ENCODE data around the gene IL3.

Gene IL3, protein sequence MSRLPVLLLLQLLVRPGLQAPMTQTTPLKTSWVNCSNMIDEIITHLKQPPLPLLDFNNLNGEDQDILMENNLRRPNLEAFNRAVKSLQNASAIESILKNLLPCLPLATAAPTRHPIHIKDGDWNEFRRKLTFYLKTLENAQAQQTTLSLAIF

DNA sequence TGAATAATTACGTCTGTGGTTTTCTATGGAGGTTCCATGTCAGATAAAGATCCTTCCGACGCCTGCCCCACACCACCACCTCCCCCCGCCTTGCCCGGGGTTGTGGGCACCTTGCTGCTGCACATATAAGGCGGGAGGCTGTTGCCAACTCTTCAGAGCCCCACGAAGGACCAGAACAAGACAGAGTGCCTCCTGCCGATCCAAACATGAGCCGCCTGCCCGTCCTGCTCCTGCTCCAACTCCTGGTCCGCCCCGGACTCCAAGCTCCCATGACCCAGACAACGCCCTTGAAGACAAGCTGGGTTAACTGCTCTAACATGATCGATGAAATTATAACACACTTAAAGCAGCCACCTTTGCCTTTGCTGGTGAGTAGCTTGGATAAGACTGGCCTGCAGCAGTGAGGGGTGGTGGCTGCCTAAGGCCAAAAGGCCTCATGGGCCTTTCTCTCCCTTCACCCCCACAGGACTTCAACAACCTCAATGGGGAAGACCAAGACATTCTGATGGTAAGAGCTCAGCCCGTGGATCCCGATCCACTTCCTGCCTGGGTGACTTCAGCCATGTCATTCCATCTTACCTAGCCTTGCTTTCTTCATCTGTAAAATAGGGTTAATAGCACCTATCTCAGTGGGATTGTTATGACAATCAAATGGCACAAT, at the start of gene IL3:
Gene IL3 (plus strand): TSS at position 155 of the 661 bp plus-strand sequence. CDS start 52 bp downstream, at position 207.
- no peak for DNase-seq (ENCODE audit: low spot score)

DNA sequence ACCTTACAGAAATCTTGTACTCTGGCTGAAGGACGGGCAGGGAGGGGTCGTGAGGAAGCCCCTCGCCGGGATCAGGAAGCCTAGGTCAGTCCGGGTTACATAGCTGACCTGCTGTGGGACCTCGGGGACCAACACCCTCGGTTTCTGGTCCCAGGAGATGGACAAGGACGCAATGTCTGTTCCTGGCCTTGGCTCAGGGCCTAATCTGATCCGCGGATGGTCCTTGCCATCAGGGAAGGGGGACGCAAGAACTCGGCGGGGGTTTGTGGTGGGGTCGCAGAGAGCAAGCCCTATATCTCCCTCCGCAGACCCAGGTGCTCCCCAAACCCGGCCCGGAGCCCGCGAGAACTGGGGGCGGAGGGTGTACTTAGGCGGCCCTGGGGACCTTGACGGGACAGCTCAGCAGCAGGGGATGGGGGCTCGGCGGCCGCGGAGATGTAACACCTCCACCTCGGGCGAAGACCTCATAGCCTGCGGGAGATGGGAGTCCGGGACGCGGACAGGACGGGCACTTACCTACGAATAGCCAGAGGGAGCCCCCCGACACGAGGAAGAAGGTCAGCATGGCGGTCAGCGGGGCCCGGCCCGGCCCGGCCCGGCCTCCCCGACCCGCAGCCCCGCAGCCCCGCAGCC, 49.4 kb upstream of the IL3 start:
- no peak for DNase-seq (ENCODE audit: low spot score)

DNA sequence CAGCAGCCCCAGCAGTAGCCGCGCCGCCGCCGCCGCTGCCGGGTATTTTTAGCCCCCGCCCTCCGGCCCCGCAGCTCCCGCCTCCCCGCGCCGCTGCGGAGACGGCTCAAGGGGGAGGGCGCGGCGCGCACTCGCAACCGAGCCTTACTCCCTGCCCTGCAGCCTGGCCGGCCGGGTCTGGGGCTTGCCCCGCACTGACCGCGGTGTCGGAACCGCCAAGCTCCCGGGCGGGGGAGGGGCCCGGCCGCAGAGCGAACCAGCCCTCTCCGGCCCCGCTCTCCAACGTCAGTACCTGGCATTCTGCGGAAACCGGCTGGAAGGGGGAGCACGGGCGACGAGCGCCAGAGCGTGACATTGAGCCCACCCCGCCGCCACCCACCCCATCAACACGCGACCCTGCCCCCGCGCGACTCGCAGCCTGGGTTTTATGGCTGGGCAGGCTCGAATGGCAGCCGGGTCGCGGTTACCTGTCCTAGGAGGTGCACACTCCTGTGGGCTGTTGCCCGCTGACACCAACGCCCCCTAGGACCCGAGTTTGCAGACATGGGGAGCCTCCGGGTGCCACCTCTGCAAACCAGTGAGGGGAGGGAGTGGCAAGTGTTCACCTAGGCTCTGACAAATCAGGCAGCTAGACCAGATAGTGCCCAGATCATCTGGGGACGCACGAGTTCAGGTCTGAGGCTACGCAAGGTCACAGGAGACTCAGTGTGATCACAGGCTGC, 48.7 kb upstream of the IL3 start, which contains the start of gene ACSL6:
Gene ACSL6 (minus strand): TSS at position 37 of the 722 bp plus-strand sequence. CDS start 105 bp downstream, outside the sequence.
- peak; percentile 61 for DNase-seq (ENCODE audit: low spot score)

DNA sequence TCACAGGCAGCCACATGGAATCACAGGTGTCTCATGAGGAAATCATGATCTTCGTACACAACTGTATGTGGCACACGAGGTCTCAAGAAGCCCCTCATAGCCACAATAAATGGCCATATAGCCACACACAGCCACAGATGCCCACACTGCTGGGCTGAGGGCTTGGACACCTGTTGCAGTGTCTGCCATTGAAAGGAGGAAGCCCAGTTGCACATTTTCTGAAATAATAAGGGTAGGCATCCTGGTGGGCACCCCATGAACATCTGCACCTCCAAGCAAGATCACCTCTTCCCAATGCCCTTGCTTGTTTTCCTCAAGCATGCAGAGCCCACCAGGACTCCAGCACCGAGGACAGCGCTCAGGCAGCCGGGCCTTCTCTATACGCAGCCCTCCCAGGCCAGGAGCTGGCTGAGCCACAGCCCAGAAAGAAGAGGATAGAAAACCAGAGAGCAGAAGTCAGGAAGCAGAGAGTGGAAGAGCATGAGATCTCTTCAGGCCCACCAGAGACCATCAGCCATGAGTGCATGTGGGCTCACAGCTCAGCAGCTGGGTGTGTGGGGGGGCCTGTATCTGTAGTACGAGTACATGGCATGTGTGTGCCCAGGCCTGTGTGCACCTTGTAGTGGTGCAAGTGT, 48.0 kb upstream of the IL3 start:
- DNase-seq (ENCODE audit: low spot score) = peak; percentile 80

DNA sequence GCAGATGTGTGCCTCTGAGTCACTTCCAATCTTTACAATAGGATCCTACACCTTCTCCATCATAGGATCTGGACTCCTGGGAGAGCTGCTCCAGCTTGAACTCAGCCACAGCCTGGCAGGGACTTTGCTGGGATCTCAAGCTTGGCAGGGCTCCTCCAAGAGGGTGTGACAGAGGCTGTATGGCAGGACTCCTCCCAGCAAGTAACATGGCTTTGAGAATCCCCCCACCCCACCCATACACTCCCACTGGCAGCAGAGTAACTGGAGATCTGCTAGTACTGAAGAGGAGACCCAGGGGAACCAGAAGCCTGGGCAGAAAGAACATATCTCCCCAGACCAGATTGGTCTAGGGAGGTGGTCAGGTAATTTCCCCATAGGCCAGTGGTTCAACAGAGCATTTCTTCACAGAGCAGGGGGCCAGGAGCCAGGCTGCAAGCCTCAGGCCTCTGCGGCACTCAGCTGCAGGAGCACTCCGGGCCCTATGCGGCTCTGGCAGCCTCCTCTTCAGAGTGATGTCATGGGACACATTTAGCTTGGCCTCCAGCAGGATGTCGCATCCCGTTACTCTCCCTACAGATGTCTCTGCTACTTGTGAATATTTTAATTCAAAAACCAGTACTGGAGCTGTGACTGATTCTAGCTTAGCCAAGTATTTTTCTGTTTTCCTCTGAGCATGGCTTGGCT, 47.3 kb upstream of the IL3 start:
- no peak for DNase-seq (ENCODE audit: low spot score)

DNA sequence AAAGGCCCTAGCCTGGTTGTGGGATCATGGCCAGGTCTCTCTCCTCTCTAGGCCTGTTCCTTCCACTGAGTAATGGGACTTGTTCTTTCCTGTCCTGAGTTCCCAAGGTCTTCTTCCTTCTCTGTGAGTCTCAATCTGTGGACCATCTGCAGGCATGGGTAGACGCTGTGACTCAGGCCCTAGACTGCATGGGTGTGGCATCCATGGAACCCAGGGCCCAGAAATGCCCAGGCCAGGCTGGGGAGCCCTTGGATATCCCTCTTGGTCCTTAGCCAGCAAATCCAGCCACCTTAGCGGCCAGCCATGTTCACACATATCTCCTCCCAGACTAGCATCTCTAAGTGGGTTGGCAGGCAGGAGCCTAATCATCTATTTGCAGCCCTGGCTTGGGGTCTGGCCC, 46.7 kb upstream of the IL3 start:
- DNase-seq (ENCODE audit: low spot score) = no peak

DNA sequence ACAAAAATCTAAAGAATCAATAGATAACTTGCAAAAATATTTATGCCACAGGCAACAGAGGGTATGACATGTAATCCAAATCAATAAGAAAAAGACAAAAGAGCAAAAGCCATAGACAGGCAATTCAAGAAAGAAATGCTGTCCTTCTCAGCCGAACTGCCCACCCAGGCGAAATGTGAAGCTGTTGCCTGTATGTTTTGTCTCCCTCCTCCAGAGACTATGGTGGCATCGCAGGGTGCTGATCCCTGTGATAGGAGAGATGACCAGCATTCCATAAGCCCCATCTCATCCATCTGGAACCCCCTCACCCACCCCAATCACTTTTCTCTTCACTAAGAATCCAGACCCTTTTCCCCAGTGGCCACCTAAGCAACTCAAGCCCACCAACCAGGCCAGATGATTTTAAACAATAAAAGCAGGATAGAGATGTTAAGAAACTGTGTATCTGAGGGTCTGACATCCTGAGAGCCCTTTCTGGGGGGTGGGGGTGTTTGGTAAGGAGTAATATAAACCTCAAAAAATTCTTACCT, 43.7 kb upstream of the IL3 start:
- DNase-seq (ENCODE audit: low spot score) = no peak

DNA sequence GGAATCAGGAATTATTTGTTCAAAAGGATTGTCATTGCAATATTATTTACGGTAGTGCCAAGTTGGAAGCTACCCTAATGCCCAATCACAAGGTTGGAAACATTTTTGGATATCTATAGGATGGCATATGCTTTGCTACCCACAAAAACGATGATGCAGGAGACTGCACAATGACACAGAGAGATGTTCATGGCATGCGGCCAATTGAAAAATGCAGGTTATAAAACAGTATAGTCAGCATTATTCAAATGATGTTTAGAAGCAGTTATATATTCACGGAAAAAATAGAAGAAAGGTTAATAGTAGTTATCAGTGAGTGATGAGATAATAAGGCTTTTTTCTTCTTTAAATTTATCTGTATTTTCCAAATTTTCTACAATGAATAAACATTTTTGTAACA, 43.1 kb upstream of the IL3 start:
- DNase-seq (ENCODE audit: low spot score) = no peak

DNA sequence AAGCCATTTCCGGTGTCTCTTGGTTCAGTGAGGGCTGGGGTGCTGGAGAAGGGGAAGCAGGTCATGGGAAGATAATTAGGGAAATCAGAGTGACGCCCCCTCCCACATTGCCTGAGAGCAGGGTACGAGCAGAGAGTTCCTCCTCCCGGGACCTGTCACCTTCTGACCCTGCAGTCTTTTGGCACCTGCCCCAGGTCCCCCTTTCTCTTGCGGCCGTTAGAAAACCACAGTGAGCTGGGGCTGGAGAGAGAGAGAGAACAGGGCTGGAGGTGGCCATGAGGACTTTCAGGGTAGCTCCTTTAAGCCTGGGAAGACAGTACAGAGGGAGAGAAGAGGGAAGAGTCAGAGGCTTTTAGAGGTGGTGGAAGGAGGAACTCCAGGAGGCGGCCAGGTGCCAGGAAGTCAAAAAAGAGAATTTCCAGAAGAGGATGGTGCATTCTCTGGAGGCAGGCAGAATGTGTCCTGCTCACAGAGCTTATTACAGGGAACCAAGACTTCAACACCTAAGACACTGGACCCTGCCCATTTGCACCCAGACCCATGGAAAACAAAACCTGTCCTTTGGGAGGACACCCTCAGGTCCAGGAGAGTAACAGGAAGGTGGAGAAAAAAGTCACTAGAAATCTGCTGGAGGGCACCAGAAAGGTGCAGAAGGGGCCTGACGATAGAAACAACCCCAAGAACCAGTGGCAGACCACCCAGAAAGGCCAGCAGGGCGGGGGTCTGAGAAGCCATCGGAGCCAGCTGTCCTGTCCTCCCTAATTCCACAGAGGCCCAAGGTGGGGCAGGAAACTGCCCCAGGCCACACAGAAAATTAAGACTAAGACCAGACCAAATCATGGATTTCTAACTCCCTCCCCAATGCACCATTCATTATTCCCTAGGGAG, 42.5 kb upstream of the IL3 start:
- DNase-seq (ENCODE audit: low spot score) = no peak

DNA sequence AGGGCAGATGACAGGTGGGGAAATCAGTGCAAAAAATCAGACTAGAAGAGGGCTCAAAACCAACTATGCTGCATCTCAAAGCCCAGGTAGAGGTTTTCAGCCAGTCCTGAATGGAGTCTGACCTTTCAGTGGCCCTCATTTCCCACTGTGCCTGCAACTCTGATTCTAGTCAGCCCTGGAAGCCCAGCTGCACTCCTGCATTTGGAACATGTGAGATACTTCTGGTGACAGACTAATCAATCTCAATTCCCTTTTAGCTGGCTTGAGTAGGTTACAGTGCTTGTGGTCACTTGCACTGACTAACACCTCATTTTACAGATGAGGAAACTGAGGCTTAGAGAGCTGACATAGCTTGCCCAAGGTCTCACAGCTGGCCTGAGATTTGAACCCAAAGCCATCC, 41.1 kb upstream of the IL3 start:
- DNase-seq (ENCODE audit: low spot score) = no peak

DNA sequence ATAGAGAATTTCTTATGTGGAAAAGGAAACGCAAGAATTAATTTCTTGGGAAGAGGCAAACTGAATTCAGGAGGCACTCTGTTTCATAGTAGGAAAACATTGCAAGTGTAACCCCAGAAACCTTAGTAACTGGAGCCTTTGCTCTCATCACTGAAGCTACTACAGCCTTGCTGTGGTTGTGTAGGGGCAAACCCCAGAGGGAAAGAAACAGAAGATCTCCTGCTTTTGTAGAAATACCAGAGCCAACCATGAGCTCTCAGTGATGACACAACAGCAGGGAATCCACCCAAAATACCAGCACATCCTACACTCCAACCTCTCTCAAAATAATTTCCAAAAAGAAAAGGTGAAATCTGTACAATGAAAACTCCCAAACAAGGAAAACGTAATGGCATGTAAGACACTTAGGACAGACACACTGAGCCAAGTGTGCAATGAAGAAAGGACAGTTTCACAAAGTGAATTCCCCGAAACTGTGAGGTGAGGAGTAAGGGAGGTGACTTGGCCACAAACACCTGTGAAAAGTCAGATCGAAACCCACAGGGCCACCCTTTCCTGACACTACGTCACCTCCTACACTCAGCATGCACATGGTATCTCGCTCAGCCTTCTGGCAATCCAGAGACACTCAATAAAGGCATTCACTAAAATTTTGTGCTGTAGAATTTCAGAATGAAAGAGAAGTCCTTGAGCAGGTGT, 40.4 kb upstream of the IL3 start:
- no peak for DNase-seq (ENCODE audit: low spot score)

DNA sequence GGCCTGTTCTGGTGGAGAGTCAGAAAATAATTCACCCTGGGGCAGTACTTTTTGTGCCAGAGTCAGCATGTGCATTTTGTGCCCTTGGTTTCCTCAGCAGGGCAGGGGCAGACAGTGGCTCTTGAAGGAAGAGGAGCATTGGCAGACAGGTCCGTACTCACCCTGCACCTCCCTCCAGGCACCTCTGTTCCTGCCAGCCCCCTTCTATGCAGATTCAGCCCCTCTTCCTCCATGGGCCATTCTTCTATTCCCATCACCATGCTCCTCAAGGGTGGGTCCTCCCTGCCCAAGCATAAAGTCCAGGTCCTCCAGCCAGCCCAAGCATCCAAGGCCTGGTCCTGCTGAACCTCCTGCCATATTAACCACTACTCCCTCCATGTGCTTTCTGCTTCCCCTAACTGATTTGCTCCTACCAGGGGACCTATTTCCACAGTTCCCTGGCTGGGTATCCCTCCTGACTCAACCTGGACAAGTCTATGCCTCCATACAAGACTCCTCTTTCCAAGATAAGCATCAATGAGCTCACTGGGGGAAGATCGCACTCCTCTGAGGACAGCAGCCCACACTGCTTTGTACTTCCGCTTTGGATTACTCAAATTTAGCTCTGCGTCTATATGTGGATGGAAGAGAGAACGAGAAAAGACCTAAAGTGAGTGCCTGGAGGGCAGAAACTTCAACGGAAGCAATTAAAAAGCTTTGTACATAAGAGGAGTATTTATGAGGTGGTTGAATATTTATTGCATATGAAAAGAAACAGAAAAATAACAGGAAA, 39.7 kb upstream of the IL3 start:
- DNase-seq (ENCODE audit: low spot score) = no peak

DNA sequence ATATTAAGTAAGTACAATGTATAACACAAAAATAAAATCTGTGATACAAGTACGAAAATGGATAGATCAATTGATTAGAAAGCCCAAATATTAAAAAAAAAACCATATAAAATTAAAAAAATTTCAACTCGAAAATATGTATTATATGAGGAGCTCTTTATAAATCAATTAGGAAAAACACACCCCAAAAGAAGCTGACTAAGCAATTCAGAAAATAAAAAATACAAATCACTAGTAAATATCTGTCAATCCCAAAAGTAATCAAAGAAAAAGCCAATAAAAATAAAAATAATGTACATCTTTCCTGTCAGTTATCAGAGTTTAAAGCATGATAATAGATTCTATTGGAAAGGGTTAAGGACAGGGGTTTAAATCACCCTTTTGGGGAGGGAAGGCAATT, 38.8 kb upstream of the IL3 start:
- DNase-seq (ENCODE audit: low spot score) = no peak

DNA sequence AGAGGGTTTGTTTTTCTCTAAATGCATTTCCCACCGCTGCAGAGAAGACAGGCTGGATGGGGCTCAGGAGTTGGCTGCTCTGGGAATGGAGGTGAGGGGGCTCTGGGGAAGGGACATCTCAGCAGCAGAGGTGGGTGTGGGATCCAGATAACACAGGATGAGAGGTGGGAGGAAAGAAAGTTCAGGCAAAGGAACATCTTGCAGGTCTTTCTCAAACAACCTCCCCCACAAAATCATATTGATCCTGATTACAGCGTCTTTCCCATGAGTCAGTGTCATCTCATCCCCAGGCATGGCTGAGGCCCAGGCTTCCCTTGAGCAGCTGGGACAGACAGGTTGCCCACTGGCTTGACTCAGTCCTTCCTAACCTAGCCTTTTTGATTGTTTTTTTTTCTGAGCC, 37.7 kb upstream of the IL3 start:
- no peak for DNase-seq (ENCODE audit: low spot score)

DNA sequence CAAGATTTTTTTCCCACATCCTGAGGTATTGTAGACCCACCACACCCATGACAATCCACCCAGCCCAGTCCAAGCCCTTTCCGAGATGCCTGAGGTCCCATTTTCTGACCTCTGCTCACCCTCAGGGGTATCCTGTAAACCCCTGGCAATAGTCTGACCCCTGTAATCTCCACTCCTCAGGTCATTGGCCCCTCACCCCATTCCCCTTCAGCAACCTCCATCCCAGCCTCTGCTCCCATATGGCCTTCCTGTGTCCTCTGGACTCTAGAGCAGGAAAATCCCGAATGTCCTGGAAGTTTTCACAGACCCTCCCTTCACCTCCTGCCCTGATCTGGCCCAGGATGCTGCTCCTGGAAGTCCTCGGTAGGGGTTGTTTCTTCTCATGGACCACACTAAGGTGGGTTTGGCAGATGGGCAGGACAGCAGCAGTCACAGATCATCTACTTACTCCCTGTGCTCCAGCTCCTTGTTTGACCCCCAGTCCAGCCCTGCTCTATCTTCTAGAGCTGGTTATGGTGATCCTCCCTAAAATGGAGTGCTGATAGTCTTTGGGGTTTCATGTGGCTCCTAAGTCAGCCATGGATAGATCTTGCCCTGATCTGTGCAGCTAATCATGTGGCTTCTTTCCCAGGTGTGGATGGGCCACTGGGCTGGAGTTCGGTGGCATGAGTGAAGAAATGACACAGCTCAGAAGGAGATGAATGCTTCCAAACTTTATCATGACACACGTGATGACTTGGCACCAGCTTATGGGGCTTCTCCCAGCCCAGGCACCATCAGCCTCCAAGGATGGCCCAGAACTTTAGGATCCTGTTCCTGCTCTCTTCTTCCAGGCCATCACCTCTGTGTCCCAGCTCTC, 37.0 kb upstream of the IL3 start:
- DNase-seq (ENCODE audit: low spot score) = no peak

DNA sequence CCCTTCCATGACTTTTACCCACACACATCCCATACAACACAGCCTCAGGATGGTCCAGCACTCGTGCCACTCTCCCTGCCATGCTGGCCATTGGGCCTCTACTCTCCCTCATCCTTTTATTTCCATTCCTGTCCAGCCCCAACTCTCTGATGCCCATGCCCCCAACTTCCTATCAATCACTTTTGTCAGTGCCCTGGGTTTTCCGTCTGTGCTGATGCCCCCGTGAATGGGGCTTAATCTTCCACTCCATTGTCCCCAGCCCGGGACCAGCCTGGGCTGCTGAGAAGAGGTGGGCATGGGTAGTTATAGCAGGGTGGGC, 36.4 kb upstream of the IL3 start:
- DNase-seq (ENCODE audit: low spot score) = no peak

DNA sequence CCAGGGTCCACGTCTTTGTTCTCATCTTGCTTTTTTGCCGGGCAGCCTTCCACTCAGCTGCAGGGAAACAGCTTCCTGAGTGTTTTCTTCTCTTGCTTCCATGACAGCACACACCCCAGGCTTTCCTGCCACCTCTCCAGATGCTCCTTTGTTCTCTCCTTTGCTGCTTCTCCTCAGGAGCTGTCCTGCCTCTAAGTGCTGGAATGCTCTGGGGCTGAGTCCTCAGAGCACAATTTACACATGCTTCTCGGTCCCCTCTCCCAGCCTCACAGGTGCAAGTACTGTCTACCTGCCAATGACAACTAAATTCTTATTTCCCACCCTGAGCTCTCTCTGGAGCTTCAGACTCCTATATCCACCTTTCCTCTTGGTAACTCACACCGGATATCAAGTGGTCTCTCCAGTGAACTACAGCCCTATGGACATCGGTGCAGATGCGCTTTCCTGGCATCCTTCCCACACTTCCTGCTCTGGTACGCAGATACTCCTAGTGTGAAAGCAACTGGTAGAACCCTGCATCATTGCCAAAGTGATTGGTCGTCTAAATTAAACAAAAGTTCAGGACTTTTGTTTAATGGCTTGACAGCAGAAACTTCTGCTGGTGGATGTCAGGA, 35.6 kb upstream of the IL3 start:
- no peak for DNase-seq (ENCODE audit: low spot score)

DNA sequence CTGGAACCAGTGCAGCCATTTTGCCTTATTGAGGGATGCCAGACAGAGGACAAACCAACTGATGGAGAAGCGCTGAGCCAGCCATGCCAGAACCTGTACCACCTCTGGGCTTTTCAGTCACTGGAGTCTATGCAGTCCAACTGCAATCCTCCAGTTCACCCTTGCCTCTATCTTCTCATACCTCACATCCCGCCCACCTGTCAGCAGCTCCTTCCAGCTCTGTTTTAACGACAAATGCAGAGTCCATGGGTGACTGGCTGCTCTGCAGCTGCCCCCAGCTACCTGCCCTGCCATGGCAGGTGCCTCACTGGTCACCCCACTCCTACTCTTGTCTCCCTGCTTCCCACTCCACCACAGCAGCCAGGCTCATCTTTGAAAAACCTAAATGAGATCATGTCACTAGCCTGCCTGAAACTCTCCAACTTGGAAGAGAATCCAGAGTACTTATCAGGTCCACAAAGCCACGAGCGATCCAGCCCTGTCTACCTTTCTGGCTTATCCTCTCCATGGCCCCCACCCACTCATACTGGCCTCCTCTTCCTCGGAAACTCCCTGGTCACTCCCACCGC, 35.0 kb upstream of the IL3 start:
- DNase-seq (ENCODE audit: low spot score) = no peak
